ENCODE measurements around the gene RNF111. TPM values are rescaled to one million over a fixed set of nuclear protein-coding genes. Genes with fewer than 3 reads are reported as not detected.

The RNF111 gene
- total and polyA plus RNA-seq, 2 of the 13 experiments (the other 11 are each of a cell fraction or from before 2014, with no cell fraction given), result 12.1 to 23.1 TPM

DNA sequence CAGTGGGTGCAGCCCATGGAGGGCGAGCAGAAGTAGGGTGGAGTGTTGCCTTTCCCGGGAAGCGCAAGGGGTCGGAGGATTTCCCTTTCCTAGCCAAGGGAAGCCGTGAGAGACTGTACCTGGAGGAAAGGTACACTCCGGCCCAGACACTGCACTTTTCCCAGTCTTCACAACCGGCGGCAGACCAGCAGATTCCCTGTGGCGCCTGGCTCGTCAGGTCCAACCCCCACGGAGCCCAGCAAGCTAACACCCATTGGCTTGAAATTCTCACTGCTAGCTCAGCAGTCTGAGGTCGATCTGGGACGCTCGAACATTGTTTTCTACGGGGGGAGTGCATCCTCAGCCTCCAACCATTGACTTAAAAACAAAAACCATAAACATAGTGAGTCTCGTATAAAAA is 144.0 kb downstream of the RNF111 start:
- H3K4me1 ChIP-seq (ENCODE audit: insufficient read depth, low read length), result no peaks in the 10 kb centered on the region
- 98% methylated on average over 16 of the region's 16 CpGs for WGBS (ENCODE audit: low lambda C conversion rate)
- no peak overlapping the region for H3K9ac ChIP-seq (ENCODE audit: insufficient read depth, low read depth, low read length)
- intact Hi-C loops (cut with micrococcal nuclease; ENCODE audit: unreplicated experiment) (no loop called here), in situ Hi-C loops (cut with HindIII; ENCODE audit: extremely low pct_ligation_motif_present, low pct_unique_long_range_greater_than_20kb) (loop anchor here (10.0 kb wide), 1 partner anchor 57 kb away; no protein-coding TSS in a partner anchor)
- no peak for TF ChIP-seq ZNF350 (CRISPR knock-in tag; IDR thresholded peaks at IDR 0.05; ENCODE audit: borderline replicate concordance, low read depth)
- TF ChIP-seq CC2D1A (CRISPR knock-in tag; IDR thresholded peaks at IDR 0.05), result no peak
- TF ChIP-seq, protein P1, sequence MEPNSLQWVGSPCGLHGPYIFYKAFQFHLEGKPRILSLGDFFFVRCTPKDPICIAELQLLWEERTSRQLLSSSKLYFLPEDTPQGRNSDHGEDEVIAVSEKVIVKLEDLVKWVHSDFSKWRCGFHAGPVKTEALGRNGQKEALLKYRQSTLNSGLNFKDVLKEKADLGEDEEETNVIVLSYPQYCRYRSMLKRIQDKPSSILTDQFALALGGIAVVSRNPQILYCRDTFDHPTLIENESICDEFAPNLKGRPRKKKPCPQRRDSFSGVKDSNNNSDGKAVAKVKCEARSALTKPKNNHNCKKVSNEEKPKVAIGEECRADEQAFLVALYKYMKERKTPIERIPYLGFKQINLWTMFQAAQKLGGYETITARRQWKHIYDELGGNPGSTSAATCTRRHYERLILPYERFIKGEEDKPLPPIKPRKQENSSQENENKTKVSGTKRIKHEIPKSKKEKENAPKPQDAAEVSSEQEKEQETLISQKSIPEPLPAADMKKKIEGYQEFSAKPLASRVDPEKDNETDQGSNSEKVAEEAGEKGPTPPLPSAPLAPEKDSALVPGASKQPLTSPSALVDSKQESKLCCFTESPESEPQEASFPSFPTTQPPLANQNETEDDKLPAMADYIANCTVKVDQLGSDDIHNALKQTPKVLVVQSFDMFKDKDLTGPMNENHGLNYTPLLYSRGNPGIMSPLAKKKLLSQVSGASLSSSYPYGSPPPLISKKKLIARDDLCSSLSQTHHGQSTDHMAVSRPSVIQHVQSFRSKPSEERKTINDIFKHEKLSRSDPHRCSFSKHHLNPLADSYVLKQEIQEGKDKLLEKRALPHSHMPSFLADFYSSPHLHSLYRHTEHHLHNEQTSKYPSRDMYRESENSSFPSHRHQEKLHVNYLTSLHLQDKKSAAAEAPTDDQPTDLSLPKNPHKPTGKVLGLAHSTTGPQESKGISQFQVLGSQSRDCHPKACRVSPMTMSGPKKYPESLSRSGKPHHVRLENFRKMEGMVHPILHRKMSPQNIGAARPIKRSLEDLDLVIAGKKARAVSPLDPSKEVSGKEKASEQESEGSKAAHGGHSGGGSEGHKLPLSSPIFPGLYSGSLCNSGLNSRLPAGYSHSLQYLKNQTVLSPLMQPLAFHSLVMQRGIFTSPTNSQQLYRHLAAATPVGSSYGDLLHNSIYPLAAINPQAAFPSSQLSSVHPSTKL (CRISPR knock-in tag; IDR thresholded peaks at IDR 0.05), result no peak
- TF ChIP-seq ZNF577 (CRISPR knock-in tag; IDR thresholded peaks at IDR 0.05; ENCODE audit: borderline replicate concordance, low read depth), result no peak
- no peak for TF ChIP-seq EHMT2 (IDR thresholded peaks at IDR 0.05; ENCODE audit: borderline replicate concordance, low read depth, low read length)
- no peak for TF ChIP-seq ZNF326 (CRISPR knock-in tag; IDR thresholded peaks at IDR 0.05; ENCODE audit: borderline replicate concordance)
- no peak for TF ChIP-seq ELF3 (CRISPR knock-in tag; IDR thresholded peaks at IDR 0.05)
- TF ChIP-seq DNMT1 (CRISPR knock-in tag; IDR thresholded peaks at IDR 0.05), result no peak
- TF ChIP-seq, protein P2, sequence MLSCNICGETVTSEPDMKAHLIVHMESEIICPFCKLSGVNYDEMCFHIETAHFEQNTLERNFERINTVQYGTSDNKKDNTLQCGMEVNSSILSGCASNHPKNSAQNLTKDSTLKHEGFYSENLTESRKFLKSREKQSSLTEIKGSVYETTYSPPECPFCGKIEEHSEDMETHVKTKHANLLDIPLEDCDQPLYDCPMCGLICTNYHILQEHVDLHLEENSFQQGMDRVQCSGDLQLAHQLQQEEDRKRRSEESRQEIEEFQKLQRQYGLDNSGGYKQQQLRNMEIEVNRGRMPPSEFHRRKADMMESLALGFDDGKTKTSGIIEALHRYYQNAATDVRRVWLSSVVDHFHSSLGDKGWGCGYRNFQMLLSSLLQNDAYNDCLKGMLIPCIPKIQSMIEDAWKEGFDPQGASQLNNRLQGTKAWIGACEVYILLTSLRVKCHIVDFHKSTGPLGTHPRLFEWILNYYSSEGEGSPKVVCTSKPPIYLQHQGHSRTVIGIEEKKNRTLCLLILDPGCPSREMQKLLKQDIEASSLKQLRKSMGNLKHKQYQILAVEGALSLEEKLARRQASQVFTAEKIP (CRISPR knock-in tag; IDR thresholded peaks at IDR 0.05; ENCODE audit: borderline replicate concordance), result no peak
- no peak for TF ChIP-seq MED8 (CRISPR knock-in tag; IDR thresholded peaks at IDR 0.05; ENCODE audit: insufficient replicate concordance)
- no peak for TF ChIP-seq MAF1 (CRISPR knock-in tag; IDR thresholded peaks at IDR 0.05; ENCODE audit: borderline replicate concordance)
- TF ChIP-seq, protein P3, sequence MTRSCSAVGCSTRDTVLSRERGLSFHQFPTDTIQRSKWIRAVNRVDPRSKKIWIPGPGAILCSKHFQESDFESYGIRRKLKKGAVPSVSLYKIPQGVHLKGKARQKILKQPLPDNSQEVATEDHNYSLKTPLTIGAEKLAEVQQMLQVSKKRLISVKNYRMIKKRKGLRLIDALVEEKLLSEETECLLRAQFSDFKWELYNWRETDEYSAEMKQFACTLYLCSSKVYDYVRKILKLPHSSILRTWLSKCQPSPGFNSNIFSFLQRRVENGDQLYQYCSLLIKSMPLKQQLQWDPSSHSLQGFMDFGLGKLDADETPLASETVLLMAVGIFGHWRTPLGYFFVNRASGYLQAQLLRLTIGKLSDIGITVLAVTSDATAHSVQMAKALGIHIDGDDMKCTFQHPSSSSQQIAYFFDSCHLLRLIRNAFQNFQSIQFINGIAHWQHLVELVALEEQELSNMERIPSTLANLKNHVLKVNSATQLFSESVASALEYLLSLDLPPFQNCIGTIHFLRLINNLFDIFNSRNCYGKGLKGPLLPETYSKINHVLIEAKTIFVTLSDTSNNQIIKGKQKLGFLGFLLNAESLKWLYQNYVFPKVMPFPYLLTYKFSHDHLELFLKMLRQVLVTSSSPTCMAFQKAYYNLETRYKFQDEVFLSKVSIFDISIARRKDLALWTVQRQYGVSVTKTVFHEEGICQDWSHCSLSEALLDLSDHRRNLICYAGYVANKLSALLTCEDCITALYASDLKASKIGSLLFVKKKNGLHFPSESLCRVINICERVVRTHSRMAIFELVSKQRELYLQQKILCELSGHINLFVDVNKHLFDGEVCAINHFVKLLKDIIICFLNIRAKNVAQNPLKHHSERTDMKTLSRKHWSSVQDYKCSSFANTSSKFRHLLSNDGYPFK (CRISPR knock-in tag; IDR thresholded peaks at IDR 0.05; ENCODE audit: borderline replicate concordance), result no peak
- no peak for TF ChIP-seq ZNF3 (CRISPR knock-in tag; IDR thresholded peaks at IDR 0.05)
- no peak for TF ChIP-seq ISL2 (CRISPR knock-in tag; IDR thresholded peaks at IDR 0.05)
- no peak for TF ChIP-seq ZKSCAN8 (CRISPR knock-in tag; IDR thresholded peaks at IDR 0.05; ENCODE audit: borderline replicate concordance)
- TF ChIP-seq RXRB (CRISPR knock-in tag; IDR thresholded peaks at IDR 0.05; ENCODE audit: borderline replicate concordance), result no peak
- TF ChIP-seq ZNF468 (CRISPR knock-in tag; IDR thresholded peaks at IDR 0.05), result no peak
- no peak for TF ChIP-seq HMGA1 (CRISPR knock-in tag; conservative IDR thresholded peaks at IDR 0.05)
- ATAC-seq (no peak), DNase-seq (ENCODE audit: low spot score) (no peak), FAIRE-seq (no peak)
- no peaks in the 10 kb centered on the region for H4K20me1 ChIP-seq (ENCODE audit: insufficient read depth, low read length)
- no peaks in the 10 kb centered on the region for H3K27me3 ChIP-seq (ENCODE audit: control insufficient read depth in 1 of 2, insufficient read depth in 2 of 2, low read length in 2 of 2)
- no peak overlapping the region for H2AFZ ChIP-seq (ENCODE audit: low read length)
- peaks cover 3% of the 10 kb centered on the region for H3K79me2 ChIP-seq (ENCODE audit: insufficient read depth, low read length)
- peaks cover 12% of the 10 kb centered on the region; the same call in 1 of the 2 replicates for H3K9me3 ChIP-seq (ENCODE audit: low read length)
- H3K36me3 ChIP-seq (replicated peaks in 1 of 2; ENCODE audit: control insufficient read depth in 1 of 2, insufficient read depth in 2 of 2, low read length in 2 of 2), result peaks cover 15 to 61% of the 10 kb centered on the region in 2 experiments
- H3K4me3 ChIP-seq (replicated peaks in 1 of 3; ENCODE audit: insufficient read depth in 1 of 3, low read depth in 2 of 3, low read length in 3 of 3), result no peak overlapping the region
- ChIA-PET CTCF (ENCODE audit: low intra/inter-chr PET ratio, low total read pairs) (no interaction called here), POLR2A (no interaction called here)
- H3K27ac ChIP-seq (ENCODE audit: extremely low read length, insufficient read depth, low read length), result no peak overlapping the region
- no peak overlapping the region for H3K4me2 ChIP-seq (ENCODE audit: low read depth, low read length)
- no TSS peak for BruUV-seq (replicated peaks)
